CD1c-positive myeloid dendritic cell (primary cell): ENCODE measurements around the gene FAM32A.
A peak's percentile ranks its signal among the peaks of the same experiment; 100 is the strongest.

Experiments
- DNase-seq: peaks from one replicate; pipeline ENCODE4 v3.0.0-alpha.2; 2016; ENCODE audit errors: extremely low spot score

Gene FAM32A

DNA sequence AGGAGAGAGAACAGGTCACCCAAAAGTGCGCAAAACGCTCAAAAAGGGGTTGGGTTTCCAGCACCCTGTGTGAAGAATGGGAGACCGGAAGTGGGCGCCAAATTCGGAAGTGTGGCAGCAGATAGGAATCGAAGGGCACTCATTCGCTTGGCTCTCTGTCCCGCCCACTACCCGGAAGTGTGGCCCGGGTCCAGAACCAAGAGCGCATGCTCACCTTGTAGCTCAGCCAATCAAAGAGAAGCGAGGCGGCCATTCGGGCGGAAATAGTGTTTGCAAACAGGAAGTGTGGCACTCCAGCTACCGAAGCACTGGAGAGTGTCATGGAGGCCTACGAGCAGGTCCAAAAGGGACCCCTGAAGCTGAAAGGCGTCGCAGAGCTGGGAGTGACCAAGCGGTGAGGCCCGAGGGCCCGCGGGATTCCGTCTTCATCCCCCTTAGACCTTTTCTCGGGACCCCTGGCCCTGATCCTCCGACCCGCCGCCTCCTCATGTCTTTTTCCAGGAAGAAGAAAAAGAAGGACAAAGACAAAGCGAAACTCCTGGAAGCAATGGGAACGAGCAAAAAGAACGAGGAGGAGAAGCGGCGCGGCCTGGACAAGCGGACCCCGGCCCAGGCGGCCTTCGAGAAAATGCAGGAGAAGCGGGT lies at the start of gene FAM32A:
Gene FAM32A, plus strand, starts transcription at position 288 of the 645 bp plus-strand sequence. Its CDS starts 33 bp downstream, at position 321.
- peak; percentile 100 for DNase-seq

DNA sequence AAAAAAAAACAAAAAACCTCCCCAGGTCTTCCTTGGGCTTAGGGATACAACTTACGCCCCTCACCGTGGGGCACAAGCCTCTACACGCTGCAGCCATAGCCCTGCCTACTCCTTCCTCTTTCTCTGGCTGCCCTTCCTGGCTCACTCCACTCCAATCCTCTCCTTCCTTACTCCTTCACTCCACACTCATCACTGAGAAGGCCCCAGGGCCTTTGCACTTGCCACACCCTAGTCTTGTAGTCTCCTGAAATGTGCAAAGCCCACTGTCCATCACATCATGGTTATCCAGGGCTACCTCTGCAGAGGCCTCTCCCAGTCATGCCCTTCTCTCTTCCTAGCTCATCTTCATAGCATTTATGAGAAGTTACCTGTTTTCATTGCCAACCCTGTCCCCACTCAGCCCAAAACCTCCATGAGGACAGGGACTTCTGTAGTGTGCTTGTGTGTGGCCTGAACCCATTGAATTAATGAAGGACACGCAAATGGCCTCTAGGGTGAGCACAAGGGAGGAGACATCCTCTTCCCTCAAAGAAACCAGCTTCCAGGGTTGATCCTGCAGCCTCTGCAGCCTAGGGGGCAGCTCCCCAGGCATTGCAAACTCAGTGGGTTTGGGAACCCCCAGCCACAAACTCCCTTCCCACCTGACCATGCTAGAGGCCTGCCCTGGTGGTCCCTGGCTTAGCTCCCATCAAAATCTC lies 49.6 kb upstream of the FAM32A start:
- no peak for DNase-seq

DNA sequence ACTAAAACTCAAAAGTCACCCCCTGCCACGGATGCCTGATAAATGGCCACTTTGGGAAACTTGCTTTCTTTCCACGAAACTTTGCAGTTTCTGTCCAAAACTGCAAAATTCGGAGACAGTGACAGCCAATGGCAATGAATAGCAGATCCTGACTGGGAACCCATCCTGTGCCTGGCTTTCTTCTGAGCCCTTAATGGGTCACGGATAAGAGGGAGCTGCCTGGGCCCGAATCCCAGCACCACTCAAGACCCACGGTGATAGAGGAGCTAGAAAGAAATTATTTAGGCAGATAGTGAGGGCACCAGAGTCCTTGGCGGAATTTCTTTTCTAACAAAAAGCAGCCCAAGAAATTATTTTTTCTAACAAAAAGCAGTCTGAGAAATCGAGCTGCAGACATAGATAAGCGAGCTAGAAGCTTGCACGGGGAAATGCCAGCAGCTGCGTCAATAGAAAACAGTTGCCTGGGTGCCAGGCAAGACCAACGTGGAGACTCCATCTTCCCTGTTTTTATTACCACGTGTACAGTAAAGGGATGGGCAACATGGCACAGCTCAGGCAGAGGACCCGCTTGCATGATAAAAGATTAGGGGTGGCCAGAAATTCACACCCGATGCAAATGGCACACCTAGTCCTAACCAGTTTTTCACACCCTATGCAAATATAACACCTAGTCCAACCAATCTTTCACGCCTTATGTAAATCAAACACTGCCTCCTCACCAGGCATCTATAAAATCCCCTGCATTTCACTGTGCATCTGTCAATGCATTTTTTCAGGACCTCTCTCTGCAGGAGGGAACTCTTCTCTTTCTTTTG lies 48.8 kb upstream of the FAM32A start:
- DNase-seq = no peak

DNA sequence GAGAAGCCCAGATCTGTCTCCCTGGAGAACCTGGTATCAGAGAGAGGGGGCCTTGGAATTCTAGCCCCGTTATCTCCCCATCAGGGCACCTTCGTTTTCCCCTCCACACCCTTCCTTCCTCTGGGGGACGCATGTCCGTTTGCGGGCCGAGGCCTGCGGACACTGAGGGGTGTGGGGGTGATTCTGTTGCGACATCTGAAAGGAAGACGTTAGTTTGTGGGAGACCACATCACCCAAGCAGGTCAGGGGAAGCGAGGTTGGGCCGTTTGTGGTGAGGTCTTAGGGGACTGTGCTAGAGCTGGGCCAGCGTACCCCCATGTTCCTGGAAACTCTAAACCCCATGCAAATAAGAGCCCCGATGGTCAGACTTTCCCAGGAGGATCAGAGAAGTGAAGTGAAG lies 45.5 kb upstream of the FAM32A start:
- DNase-seq = no peak

DNA sequence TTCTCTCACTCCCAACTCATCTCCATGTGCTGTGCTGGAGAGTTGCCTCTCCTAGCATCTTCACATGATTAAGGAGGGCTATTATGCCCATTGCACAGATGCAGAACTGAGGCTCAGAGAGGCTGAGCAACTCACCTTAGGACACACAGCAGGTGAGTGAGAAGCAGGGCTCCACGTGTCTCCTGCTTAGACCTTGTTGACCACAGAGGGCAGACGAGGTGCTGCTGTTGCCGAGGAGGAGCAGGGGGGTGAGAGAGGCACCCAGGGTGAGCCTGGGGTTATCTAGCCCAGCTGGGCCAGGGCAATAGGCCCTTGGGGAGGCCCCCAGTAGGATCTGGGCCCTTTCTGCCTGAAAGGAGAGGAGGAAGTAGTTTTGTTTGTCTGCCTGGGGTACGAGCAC lies 44.2 kb upstream of the FAM32A start:
- no peak for DNase-seq

DNA sequence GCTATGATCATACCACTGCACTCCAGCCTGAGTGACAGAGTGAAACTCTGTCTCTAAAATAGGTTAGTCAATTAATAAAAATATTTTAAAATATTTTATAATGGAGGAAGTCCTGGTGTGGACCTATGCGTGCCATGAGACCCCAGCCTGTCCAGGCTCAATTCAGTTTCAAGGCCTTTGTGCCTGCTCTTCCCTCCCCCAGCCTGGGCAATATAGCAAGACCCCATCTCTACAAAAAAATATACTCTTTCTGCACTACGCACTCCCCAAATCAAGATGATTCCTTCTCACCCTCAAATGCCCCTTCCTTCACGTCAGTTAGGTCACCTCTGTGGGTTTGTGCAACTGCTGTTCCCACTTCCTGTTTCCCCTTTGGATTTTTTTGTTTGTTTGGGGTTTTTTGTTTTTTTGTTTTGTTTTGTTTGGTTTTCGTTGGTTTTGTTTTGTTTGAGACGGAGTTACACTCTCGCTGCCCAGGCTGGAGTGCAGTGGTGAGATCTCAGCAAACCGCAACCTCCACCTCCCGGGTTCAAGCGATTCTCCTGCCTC lies 43.1 kb upstream of the FAM32A start:
- peak; percentile 84 for DNase-seq

DNA sequence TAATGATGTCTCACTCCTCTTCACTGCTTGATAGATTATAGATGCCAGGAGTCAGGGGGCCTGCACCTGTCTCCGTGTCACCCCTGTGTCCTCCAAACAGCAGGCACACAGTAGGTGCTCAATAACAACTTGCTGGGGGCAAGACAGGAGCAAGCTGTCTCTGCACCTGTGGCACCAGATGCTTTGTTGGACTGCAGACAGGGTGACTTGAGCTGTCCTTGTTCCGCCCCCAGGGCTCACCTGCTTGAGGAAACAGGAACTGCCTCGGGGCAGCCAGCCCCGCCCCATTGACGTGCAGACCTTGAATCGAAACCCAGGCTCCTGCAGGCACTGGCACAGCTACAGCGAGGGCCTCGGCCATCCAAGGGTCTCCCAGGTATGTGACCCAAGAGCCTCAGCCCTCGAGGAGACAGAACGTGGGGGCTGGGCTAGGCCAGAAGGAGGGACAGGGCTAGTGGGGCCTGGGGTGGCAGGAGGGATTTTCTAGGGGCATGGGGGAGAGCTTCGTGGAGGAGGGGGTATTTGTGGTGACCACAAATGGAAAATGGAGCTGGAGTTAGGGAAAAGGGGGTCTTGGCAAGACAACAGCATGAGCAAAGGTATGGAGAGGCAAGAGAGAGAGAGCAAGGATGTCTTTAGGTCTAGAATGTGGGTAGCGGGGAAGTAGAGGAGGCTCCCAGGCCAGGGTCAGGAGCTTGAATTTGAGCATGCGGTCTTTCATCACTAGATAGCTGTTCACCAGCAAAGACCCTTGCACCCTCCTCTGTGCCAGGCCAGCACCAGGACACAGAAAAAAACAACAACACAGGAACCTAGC lies 41.6 kb upstream of the FAM32A start, which contains the start of gene HSH2D:
Gene HSH2D, plus strand, starts transcription at position 287 of the 817 bp plus-strand sequence. CDS start 5,066 bp downstream, outside the sequence.
- peak; percentile 82 for DNase-seq

DNA sequence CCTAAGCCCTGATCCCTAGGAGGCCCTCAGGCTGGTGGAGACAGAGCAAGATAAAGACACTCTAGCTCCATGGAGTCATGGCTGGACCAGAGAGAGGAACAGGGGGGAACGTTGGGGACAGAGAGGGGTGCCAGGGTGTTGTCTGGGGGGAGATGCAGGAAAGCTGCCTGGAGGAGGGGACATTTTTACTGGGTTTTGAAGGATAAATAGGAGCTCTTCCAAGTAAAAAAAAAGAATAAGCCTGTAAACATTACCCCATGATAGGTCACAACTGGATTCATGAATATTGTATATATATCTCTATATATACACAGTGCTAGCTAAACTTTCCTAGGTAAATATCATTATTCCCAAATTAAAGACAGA lies 41.0 kb upstream of the FAM32A start:
- no peak for DNase-seq

DNA sequence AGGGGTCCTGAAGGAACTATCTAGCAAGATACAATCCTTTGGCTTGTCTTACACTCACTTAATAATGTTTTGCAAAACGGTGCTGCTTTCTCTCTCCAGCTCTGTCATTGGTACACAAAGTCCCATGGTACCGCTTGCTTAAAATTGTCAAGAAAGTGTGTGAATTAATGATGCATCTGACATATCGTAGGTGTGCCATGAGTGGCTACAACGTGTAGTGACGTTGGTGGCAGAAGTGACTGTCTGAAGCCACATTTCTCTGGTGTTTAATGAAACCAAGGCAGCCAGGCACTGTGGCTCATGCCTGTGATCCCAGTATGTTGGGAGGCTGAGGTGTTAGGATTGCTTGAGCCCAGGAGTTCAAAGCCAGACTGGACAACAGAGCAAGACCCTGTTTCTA lies 39.1 kb upstream of the FAM32A start:
- DNase-seq = peak; percentile 20

DNA sequence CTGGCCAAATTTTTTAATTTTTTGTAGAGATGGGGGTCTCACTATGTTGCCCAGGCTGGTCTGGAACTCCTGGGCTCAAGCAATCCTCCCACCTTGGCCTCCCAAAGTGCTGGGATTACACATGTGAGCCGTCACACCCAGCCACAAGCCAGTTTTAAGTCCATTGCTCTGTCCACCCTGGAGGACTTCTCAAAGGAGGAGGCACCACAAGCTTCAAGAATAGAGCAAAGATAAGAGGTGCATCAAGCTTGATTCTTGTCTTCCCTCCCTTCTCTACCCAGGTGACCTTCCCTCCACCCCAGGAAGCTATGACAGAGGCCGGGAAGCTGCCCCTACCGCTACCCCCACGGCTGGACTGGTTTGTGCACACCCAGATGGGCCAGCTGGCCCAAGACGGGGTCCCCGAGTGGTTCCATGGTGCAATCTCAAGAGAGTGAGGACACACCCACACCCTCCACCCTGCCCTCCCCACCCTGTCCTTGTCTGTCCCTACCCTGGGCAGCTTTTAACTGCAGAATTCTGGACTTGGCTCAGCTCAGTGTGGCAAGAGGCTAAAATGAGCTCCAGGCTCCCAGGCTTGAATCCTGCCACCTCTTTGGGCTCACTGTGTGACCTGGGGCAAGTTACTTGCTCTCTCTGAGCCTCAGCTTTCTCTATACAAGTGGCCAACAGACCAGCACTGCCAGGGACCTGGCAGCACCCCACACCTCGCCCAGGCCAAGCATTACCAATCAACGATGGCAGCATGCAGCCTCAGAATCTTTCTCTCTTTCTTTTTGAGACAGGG lies 36.6 kb upstream of the FAM32A start:
- DNase-seq = no peak

DNA sequence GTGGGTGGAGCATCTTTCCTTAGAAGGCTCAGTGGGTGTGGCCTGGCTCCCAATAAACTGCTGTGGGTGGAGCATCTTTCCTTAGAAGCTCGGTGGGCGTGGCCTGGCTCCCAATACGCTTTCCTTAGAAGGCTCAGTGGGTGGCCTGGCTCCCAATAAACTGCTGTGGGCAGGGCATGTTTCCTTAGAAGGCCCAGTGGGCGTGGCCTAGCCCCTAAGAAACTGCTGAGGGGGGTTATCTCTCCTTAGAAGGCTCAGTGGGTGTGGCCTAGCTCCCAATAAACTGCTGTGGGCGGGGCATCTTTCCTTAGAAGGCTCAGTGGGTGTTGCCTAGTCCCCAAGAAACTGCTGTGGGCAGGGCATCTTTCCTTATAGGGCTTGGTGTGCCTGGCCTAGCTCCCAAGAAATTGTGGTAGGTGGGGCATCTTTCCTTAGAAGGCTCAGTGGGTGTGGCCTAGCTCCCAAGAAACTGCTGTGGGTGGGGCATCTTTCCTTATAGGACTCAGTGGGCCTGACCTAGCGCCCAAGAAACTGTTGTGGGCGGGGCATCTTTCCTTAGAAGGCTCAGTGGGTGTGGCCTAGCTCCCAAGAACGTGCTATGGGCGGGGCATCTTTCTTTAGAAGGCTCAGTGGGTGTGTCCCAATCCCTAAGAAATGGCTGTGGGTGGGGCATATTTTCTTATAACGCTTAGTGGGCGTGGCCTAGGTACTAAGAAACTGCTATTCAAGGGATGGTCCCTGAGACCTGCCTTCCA lies 31.5 kb upstream of the FAM32A start:
- DNase-seq = no peak

DNA sequence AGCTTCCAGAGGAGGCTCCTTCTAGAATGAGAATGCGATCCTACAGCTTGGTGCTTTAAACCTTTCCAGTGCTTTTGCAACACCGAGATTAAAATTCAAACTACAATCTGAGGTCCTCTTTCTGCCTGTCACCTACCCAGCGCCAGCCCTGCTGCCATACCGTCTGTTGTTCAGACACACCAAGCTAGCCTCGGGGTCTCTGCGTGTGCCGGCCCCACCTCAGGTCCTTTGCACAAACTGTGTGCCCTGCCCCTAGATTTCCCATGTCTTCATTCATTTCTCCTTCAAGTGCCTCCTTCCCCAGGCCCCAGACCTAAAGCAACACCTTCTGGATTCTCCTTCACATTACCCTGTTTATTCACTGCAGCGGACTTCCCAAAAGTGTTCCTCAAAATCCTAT lies 30.7 kb upstream of the FAM32A start:
- DNase-seq = no peak

DNA sequence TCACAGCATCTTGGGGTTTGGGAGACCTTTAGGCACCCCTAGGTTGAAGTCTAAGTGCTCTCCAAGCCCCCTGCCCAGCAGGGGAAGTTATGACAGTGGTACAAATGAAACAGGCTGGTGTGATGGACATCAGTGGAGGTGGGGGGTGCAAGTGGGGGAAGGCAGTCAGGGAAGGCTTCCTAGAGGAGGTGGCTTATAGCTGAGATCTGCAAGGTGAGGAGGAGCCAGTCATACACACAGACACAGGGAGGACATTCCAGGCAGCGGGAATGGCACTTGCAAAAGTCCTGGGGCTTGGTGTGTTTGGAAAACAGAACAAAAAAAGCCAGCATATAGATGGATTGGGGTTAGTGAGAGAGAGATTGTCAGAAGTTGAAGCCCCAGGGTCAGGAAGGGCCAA lies 30.1 kb upstream of the FAM32A start:
- DNase-seq = no peak

DNA sequence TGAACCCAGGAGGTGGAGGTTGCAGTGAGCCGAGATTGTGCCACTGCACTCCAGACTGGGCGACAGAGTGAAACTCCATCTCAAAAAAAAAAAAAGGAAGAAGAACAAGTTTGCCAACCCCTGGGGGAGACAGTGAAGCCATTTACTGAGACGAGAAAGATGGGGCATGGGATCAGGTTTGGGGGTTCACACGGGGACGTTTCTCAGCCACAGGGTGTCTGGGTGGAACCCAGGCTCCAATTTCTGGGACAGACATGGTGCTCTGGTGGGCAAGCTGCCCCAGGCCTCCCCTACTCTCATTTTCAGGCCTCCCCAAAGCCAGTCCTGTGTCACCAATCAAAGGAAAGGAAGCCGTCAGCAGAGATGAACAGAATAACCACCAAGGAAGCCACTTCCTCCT lies 28.3 kb upstream of the FAM32A start:
- DNase-seq = no peak

DNA sequence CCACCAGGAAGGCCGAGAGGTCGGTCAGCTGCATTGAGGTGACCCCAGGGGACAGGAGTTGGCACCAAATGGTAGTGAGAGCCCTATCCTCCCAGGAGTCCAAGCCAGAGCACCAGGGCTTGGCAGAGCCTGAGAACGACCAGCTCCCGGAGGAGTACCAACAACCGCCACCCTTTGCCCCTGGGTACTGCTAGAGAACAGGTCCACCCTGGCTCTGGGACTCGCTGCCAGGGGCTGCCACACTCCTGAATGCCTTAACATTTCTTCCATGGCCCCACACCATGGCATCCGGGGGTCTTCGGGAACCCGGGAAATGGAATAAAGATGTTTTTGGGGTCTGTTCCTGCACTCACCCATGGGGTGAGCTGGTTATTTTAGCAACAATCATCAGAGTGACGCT lies 27.6 kb upstream of the FAM32A start:
- DNase-seq = no peak

DNA sequence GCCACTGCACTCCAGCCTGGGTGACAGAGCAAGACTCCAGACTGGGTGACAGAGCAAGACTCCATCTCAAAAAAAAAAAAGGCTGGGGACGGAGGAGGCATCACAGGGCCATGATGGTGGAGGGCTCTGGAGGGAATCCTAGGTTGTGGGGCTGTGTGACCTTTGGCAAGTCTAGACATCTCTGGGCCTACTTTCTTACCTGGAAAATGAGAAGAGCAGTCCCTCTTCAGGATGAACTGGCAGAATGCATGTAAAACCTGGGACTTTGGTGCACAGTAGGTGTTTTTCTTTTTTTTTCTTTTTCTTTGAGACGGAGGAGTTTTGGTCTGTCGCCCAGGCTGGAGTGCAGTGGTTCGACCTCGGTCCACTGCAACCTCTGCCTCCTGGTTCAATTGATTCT lies 25.6 kb upstream of the FAM32A start:
- no peak for DNase-seq

DNA sequence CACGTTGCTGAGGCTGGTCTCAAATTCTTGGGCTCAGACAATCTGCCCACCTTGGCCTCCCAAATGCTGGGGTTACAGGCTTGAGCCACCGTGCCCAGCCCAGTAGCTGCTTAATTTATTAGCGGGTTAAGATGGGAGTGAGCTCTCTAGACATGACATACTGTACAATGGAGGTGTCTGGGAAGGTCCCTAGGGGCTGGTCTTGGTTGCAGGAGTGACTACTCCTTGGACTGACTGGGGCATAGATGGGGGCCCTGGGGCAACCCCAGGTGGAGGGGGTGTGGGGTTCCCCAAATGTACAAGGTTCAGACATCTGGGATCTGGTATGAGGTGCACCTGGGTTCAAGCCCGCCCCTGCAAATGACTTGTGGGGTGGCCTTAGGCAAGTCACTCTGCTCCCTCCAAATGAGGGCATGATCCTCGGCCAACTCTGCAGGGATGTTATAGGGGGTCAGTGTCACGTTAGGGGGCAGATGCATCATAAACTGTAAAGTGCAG lies 24.7 kb upstream of the FAM32A start:
- DNase-seq = no peak

DNA sequence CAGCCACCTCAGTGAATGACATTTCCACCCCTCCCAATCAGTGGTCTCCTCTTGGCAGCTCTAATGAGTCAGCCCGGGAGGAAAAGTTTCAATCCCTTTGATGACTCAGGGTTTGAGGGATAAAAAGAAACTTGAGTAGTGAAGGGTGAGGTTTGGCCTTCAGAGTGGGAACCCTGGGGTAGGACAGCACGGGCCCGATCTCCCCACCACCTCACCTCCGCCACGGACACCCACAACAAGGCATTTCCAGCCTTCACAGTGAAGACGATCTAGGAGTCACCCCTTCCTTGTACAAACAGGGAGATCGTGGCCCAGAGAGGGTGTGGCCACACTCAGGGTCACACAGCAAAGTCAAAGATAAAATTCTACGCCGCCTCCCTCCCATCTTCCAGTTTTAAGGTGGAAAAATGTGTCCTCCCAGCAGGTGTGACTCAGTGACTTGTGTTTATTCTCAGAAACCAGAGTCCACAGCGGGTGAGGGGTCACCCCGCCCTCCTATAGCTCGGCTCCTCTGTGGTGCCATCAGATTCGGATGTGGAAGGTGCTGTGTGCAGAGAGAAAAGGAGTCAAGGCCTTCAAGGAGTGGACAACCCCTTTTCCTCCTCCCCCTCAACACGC lies 24.2 kb upstream of the FAM32A start:
- no peak for DNase-seq

DNA sequence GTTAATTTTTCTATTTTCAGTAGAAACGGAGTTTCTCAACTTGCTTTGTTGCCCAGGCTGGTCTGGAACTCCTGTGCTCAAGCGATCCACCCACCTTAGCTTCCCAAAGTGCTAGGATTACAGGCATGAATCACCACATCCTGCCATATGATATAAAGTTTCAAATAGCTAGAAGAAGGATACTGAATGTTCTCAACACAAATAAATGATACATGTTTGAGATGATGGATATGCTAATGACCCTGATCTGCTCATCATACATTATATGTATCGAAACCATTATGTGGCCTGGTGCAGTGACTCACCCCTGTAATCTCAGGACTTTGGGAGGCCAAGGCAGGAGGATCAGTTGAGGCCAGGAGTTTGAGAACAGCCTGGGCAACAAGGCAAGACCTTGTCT lies 23.4 kb upstream of the FAM32A start:
- no peak for DNase-seq
